HepG2 (cell line): ENCODE measurements around the gene TMEM132D. TPM values are rescaled to one million over a fixed set of nuclear protein-coding genes. Genes with fewer than 3 reads are reported as not detected.

Source experiments
- ATAC-seq: fragments of 200-7000 bp; cut with Tn5 transposase; 3 replicates; pipeline ENCODE4 v1.9.1; 2020; ENCODE audit warnings: mild to moderate bottlenecking, moderate library complexity
- BruUV-seq: library from RNA; stranded (reverse); fragments of 400-500 nt; replicated peaks from 2 replicates; lab custom pipeline; 2021; lab: Mats Ljungman, UMichigan
- CTCF ChIA-PET: fragments of 300-600 bp; formaldehyde crosslinking; extraction: SDS; loops from one replicate; lab custom pipeline; 2021; ENCODE audit warnings: low total read pairs, inconsistent platforms, low intra/inter-chr PET ratio; lab: Yijun Ruan, JAX
- POLR2A ChIA-PET: fragments of 350-600 bp; sonication (Branson Sonifier 250); formaldehyde crosslinking; loops from one replicate; lab custom pipeline; 2020; ENCODE audit warnings: antibody characterized with exemption, inconsistent platforms; lab: Yijun Ruan, JAX
- DNase-seq: peaks from one replicate; pipeline ENCODE4 v3.0.0-alpha.2; 2015; ENCODE audit warnings: low spot score
- FAIRE-seq: peaks from 3 replicates; lab custom pipeline; 2011; peaks lifted over from hg19 to GRCh38; lab: Jason Lieb, UNC
- H2AFZ ChIP-seq: one replicate; pipeline ENCODE4 v1.6.1; 2011; ENCODE audit warnings: low read length, inconsistent platforms
- H3K27ac ChIP-seq: fragments of 300-600 bp; 3 replicates; pipeline ENCODE4 v1.8.0; 2011; ENCODE audit warnings: mixed run types, mild to moderate bottlenecking, mixed read lengths, low read length, inconsistent platforms; ENCODE audit not compliant: insufficient read depth; ENCODE audit errors: extremely low read length
- H3K27me3 ChIP-seq, 2 experiments: fragments of 200-600 bp in 1 of 2; 2 replicates in 1 of 2; 3 replicates in 1 of 2; pipeline versions ENCODE4 v1.6.0 to v1.8.0; 2011; ENCODE audit warnings: low read length in 2 of 2, mild to moderate bottlenecking in 2 of 2, moderate library complexity in 2 of 2, inconsistent platforms in 1 of 2; ENCODE audit not compliant: insufficient read depth in 2 of 2, control insufficient read depth in 1 of 2
- H3K36me3 ChIP-seq, 2 experiments: fragments of 200-600 bp in 1 of 2; replicated peaks in 1 of 2; 2 replicates in 1 of 2; 3 replicates in 1 of 2; pipeline versions ENCODE4 v1.5.1 to v1.8.0; 2011; ENCODE audit warnings: low read length in 2 of 2, inconsistent platforms in 1 of 2; ENCODE audit not compliant: insufficient read depth in 2 of 2, control insufficient read depth in 1 of 2
- H3K4me1 ChIP-seq: 2 replicates; pipeline ENCODE4 v1.5.1; 2012; ENCODE audit warnings: low read length, inconsistent platforms; ENCODE audit not compliant: insufficient read depth
- H3K4me2 ChIP-seq: 2 replicates; pipeline ENCODE4 v1.6.0; 2011; ENCODE audit warnings: low read depth, low read length, inconsistent platforms
- H3K4me3 ChIP-seq, 3 experiments: fragments of 200-600 bp in 1 of 3; sonication (generic), shearing (Covaris generic) in 1 of 3; replicated peaks in 1 of 3; 2 replicates each; pipeline ENCODE4 v1.5.1; 2011 to 2016; ENCODE audit warnings: low read length in 3 of 3, inconsistent platforms in 2 of 3, low read depth in 2 of 3, mild to moderate bottlenecking in 2 of 3, control low read depth in 1 of 3, mixed read lengths in 1 of 3; ENCODE audit not compliant: insufficient read depth in 1 of 3
- H3K79me2 ChIP-seq: one replicate; pipeline ENCODE4 v1.6.1; 2011; ENCODE audit warnings: low read length, inconsistent platforms; ENCODE audit not compliant: insufficient read depth
- H3K9ac ChIP-seq: 2 replicates; pipeline ENCODE4 v1.6.0; 2011; ENCODE audit warnings: mild to moderate bottlenecking, low read depth, low read length, inconsistent platforms; ENCODE audit not compliant: insufficient read depth
- H3K9me3 ChIP-seq: 2 replicates; pipeline ENCODE4 v1.5.1; 2012; ENCODE audit warnings: mild to moderate bottlenecking, low read length
- H4K20me1 ChIP-seq: 2 replicates; pipeline ENCODE4 v1.6.0; 2011; ENCODE audit warnings: inconsistent platforms, mild to moderate bottlenecking, low read length, moderate library complexity; ENCODE audit not compliant: insufficient read depth
- KDM2A ChIP-seq: sonication (generic); formaldehyde crosslinking; IDR thresholded peaks from 2 replicates; pipeline ENCODE4 v1.4.0; 2020; ENCODE audit warnings: low read depth, missing genetic modification reagents, borderline replicate concordance
- ZSCAN21 ChIP-seq: sonication (generic); formaldehyde crosslinking; IDR thresholded peaks from 2 replicates; pipeline ENCODE4 v1.8.0; 2022; ENCODE audit warnings: mild to moderate bottlenecking, missing genetic modification reagents, moderate library complexity, borderline replicate concordance
- WGBS: methylation state at CpG from one replicate; pipeline ENCODE4 v1.1.6; 2017; ENCODE audit warnings: low lambda C conversion rate; 5-methylcytosine and 5-hydroxymethylcytosine counted together
- in situ Hi-C: cut with HindIII; loops from 2 replicates; pipeline ENCODE4 v1.10.0; 2017; ENCODE audit warnings: low pct_unique_long_range_greater_than_20kb; ENCODE audit not compliant: extremely low pct_ligation_motif_present
- intact Hi-C: fragments of 100-400 bp; cut with micrococcal nuclease; formaldehyde crosslinking; loops from one replicate; pipeline ENCODE4 v1.10.0; 2022; ENCODE audit not compliant: unreplicated experiment
- polyA plus RNA-seq, 8 experiments: library from polyadenylated mRNA; depleted of rRNA in 3 of 8; stranded (reverse) in 7 of 8; unstranded in 1 of 8; fragments of >200 nt; fragmentation: Illumina TruSeq in 4 of 8; extraction: Trizol in 4 of 8; gene quantifications; 2 replicates each; pipeline versions ENCODE4 v1.2.1 to v1.2.3, GENCODE V29; 2011 to 2016; ENCODE audit warnings: low read depth in 4 of 8, missing spikeins in 1 of 8, mixed read lengths in 1 of 8; ENCODE audit not compliant: insufficient read depth in 1 of 8
- total RNA-seq, 5 experiments: library from RNA; depleted of rRNA; stranded (reverse); fragments of >200 nt; fragmentation: Illumina TruSeq; extraction: Trizol; gene quantifications; 2 replicates each; pipeline ENCODE4 v1.2.3, GENCODE V29; 2016; ENCODE audit warnings: low read depth in 1 of 5
- TF ChIP-seq, protein P1 (sequence below): sonication (generic); formaldehyde crosslinking; IDR thresholded peaks from 2 replicates; pipeline ENCODE4 v1.5.1; 2020; ENCODE audit warnings: mild to moderate bottlenecking, missing genetic modification reagents, borderline replicate concordance

The TMEM132D gene
- total and polyA plus RNA-seq, 2 of the 13 experiments (the other 11 are each of a cell fraction or from before 2014, with no cell fraction given): not detected

DNA sequence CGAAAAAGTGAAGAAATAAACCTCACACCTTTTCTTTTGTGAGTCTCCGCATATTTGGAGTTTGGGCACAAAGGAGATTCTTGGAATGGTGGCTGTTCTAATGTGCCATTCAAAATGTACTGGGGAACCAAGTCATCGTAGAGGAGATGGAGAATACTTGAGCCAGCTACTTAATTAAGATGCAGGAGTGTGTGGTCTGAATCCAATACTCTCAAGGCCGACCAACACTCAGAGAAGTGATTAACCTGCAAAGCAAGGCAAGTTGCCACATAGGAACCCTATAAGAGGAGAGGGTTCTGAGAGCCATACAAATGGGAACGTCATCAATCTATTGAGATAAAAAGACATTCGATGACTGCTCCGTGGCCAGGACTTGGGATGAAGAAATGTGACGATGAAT, 603.8 kb downstream of the TMEM132D start:
- no peak for ATAC-seq
- Histone ChIP-seq H3K27ac (no peak overlapping the region), H3K36me3 (no peaks in the 10 kb centered on the region), H2AFZ (no peak overlapping the region), H3K79me2 (no peaks in the 10 kb centered on the region), H3K27me3 (no peaks in the 10 kb centered on the region), H3K4me2 (no peak overlapping the region), H4K20me1 (no peaks in the 10 kb centered on the region), H3K9ac (no peak overlapping the region), H3K4me3 (no peak overlapping the region), H3K4me1 (no peaks in the 10 kb centered on the region), H3K9me3 (peaks cover 17% of the 10 kb centered on the region)
- TF ChIP-seq ZSCAN21: no peak
- no peak for TF ChIP-seq KDM2A (CRISPR knock-in tag)
- TF ChIP-seq, protein P1, sequence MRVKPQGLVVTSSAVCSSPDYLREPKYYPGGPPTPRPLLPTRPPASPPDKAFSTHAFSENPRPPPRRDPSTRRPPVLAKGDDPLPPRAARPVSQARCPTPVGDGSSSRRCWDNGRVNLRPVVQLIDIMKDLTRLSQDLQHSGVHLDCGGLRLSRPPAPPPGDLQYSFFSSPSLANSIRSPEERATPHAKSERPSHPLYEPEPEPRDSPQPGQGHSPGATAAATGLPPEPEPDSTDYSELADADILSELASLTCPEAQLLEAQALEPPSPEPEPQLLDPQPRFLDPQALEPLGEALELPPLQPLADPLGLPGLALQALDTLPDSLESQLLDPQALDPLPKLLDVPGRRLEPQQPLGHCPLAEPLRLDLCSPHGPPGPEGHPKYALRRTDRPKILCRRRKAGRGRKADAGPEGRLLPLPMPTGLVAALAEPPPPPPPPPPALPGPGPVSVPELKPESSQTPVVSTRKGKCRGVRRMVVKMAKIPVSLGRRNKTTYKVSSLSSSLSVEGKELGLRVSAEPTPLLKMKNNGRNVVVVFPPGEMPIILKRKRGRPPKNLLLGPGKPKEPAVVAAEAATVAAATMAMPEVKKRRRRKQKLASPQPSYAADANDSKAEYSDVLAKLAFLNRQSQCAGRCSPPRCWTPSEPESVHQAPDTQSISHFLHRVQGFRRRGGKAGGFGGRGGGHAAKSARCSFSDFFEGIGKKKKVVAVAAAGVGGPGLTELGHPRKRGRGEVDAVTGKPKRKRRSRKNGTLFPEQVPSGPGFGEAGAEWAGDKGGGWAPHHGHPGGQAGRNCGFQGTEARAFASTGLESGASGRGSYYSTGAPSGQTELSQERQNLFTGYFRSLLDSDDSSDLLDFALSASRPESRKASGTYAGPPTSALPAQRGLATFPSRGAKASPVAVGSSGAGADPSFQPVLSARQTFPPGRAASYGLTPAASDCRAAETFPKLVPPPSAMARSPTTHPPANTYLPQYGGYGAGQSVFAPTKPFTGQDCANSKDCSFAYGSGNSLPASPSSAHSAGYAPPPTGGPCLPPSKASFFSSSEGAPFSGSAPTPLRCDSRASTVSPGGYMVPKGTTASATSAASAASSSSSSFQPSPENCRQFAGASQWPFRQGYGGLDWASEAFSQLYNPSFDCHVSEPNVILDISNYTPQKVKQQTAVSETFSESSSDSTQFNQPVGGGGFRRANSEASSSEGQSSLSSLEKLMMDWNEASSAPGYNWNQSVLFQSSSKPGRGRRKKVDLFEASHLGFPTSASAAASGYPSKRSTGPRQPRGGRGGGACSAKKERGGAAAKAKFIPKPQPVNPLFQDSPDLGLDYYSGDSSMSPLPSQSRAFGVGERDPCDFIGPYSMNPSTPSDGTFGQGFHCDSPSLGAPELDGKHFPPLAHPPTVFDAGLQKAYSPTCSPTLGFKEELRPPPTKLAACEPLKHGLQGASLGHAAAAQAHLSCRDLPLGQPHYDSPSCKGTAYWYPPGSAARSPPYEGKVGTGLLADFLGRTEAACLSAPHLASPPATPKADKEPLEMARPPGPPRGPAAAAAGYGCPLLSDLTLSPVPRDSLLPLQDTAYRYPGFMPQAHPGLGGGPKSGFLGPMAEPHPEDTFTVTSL (CRISPR knock-in tag): no peak
- FAIRE-seq: no peak
- in situ Hi-C loops (no loop called here), intact Hi-C loops (no loop called here)
- no TSS peak for BruUV-seq
- ChIA-PET POLR2A (no interaction called here), CTCF (no interaction called here)
- 6% methylated on average over 8 of the region's 8 CpGs for WGBS
- DNase-seq: no peak
